ENCODE measurements around the gene KRTAP16-1.
"Not testable (repeated sequence)": the region's sequence is repeated elsewhere in the genome, so short reads cannot be mapped to it uniquely, and the experiment has no call there.

DNA sequence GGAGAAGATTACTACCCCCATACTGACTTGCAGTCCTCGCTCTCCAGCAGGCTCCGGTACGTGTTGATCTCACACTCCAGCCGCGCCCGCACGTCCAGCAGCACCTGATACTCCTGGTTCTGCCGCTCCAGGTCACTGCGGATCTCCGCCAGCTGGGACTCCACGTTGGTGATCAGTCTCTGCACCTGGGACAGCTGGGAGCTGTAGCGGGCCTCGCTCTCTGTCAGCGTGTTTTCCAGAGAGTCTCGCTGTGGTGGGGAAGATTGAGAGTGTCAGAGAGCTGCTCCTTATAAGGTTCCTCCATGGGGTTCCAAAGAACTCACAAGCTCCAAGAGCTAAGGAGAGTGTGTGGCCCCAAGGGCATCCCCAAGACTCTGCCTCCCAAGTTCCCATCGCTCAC is 37.3 kb upstream of the KRTAP16-1 start:
- not testable (repeated sequence) for TF ChIP-seq ZNF121 (CRISPR knock-in tag; IDR thresholded peaks at IDR 0.05); NR2F1 (CRISPR knock-in tag; IDR thresholded peaks at IDR 0.05); SIN3A (IDR thresholded peaks at IDR 0.05; ENCODE audit: borderline replicate concordance, low read depth, low read length); POLR2A (IDR thresholded peaks at IDR 0.05; ENCODE audit: insufficient read depth in 1 of 2, low read depth in 2 of 2, low read length in 2 of 2); ZNF558 (CRISPR knock-in tag; IDR thresholded peaks at IDR 0.05; ENCODE audit: borderline replicate concordance); EZH2 (conservative IDR thresholded peaks at IDR 0.05; ENCODE audit: low read depth, low read length); MAFK (conservative IDR thresholded peaks at IDR 0.05 in 1 of 2, IDR thresholded peaks at IDR 0.05 in 1 of 2; ENCODE audit: low read length in 2 of 2)

Measured in HepG2 (cell line).